ENCODE data around the gene CCDC102A. TPM values are rescaled to one million over a fixed set of nuclear protein-coding genes. Genes with fewer than 3 reads are reported as not detected.

Gene CCDC102A
- total RNA-seq, 1 experiment from 2014 or later = 4.5 TPM

DNA sequence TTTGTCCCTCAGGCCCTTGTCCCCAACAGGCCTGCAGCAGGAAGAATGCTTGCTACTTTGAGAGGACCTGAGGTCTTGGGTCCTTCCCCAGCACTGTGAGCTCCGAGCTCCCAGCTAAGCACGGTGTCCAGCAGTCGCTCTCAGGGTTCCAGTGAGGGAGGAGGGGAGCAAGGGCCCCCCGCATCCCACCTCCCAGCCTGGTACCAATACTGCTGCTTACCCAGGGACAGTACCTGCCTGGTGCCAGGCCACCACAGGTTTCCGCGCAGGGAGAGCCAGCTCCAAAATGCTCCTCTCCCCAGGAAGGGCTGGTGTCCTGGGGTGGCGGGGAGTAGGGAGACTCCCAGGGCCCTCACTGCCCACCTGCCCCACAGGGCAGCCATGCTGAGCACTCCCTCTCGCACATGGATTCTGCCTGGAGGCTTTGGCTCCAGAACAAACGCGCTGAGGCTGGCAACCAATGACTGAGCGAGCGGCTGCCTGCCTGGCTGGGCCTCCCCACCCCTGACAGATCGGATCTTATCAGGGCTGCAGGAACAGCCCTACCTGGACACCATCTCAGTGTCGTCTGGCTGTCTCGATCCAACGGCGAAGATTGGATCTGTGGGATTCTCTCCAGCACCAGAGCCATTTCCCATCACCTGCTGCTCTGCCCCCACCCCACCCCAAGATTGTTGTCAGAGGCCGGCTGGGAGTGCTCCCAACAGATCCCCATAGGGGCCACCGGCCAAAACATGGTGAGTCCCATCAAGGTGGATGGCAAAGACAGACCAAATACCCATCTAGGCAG is 52.5 kb downstream of the CCDC102A start:
- Histone ChIP-seq H3K79me2 (ENCODE audit: insufficient read depth, low read length) (no peaks in the 10 kb centered on the region), H3K4me2 (ENCODE audit: low read length) (no peak overlapping the region), H3K9me3 (ENCODE audit: control insufficient read depth in 1 of 2, insufficient read depth in 1 of 2, low read depth in 1 of 2, low read length in 2 of 2) (no peaks in the 10 kb centered on the region), H3K27ac (ENCODE audit: low read depth, low read length) (no peak overlapping the region), H3K4me1 (ENCODE audit: control insufficient read depth in 1 of 2, insufficient read depth in 2 of 2, low read length in 2 of 2) (peaks cover 8 to 35% of the 10 kb centered on the region in 2 experiments), H3K4me3 (replicated peaks in 1 of 2; ENCODE audit: low read depth in 1 of 2, low read length in 2 of 2) (no peak overlapping the region), H3K27me3 (ENCODE audit: insufficient read depth, low read length) (no peaks in the 10 kb centered on the region), H3K36me3 (ENCODE audit: control insufficient read depth in 1 of 2, insufficient read depth in 2 of 2, low read length in 2 of 2) (no peaks in the 10 kb centered on the region), H3K9ac (ENCODE audit: low read length) (no peak overlapping the region), H3K9me2 (ENCODE audit: insufficient read depth) (no peaks in the 10 kb centered on the region), H2AFZ (ENCODE audit: low read depth, low read length, poor library complexity, severe bottlenecking) (no peak overlapping the region), H4K20me1 (ENCODE audit: insufficient read depth) (no peaks in the 10 kb centered on the region)
- ChIA-PET RAD21 (ENCODE audit: low non-redundant PET in 1 of 2, low total read pairs in 2 of 2, uncharacterized antibody in 2 of 2, unreplicated experiment in 2 of 2) (no interaction called here), CTCF (no interaction called here), POLR2A (interaction anchor here (1.6 kb wide), 1 partner anchor 14 kb away, joined by 3 read pairs; no protein-coding TSS in a partner anchor)
- no peak for DNase-seq (ENCODE audit: low read depth, low spot score)
- TF ChIP-seq FOSL1 (IDR thresholded peaks at IDR 0.05; ENCODE audit: low read depth) (no peak), EZH2phosphoT487 (IDR thresholded peaks at IDR 0.05; ENCODE audit: borderline replicate concordance) (no peak), POLR2A (IDR thresholded peaks at IDR 0.05; ENCODE audit: borderline replicate concordance, extremely low read depth, insufficient read depth, insufficient read length) (no peak), ZFX (IDR thresholded peaks at IDR 0.05) (no peak), EGR1 (IDR thresholded peaks at IDR 0.05; ENCODE audit: low read depth) (no peak), SRF (IDR thresholded peaks at IDR 0.05; ENCODE audit: low read depth) (no peak), SP1 (IDR thresholded peaks at IDR 0.05; ENCODE audit: low read depth) (no peak), EZH2 (IDR thresholded peaks at IDR 0.05) (no peak)
- BruUV-seq (replicated peaks) = no TSS peak
- no peak for ATAC-seq
- intact Hi-C loops (cut with micrococcal nuclease) = no loop called here

DNA sequence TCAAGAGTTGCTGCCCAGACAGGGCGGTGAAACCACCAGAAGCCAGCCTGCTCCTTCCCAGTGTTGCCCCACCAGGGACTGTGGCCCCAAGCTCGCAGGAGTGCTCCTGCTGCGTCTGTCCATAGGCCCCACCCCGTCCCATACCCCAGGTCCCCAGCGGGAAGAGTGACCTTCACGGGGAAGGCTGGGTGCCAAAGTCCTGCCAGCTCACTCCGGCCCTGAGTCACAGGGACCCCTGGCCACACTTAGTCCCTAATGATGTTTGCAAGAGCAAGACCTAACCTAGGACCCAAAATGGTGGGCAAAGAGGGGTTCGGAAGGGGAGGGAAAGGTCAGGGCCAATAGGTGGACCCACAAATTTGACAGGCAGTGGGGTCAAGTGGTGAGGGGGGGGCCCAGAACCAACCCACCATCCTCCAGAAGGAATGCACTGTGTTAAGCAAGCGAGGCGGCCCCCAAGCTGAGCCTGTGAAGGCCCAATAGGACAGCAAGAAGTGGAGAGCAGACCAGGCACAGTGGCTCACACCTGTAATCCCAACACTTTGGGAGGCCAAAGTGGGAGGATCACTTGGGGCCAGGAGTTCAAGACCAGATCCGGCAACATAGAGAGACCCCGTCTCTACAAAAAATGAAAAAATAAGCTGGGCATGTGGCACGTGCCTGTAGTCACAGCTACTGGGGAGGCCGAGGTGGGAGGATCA is 53.4 kb downstream of the CCDC102A start:
- Histone ChIP-seq H3K9ac (ENCODE audit: low read length) (no peak overlapping the region), H3K4me2 (ENCODE audit: low read length) (no peak overlapping the region), H3K9me2 (ENCODE audit: insufficient read depth) (no peaks in the 10 kb centered on the region), H3K79me2 (ENCODE audit: insufficient read depth, low read length) (no peaks in the 10 kb centered on the region), H3K27ac (ENCODE audit: low read depth, low read length) (no peak overlapping the region), H4K20me1 (ENCODE audit: insufficient read depth) (no peaks in the 10 kb centered on the region), H2AFZ (ENCODE audit: low read depth, low read length, poor library complexity, severe bottlenecking) (no peak overlapping the region), H3K4me1 (ENCODE audit: control insufficient read depth in 1 of 2, insufficient read depth in 2 of 2, low read length in 2 of 2) (peaks cover 8 to 35% of the 10 kb centered on the region in 2 experiments), H3K9me3 (ENCODE audit: control insufficient read depth in 1 of 2, insufficient read depth in 1 of 2, low read depth in 1 of 2, low read length in 2 of 2) (no peaks in the 10 kb centered on the region), H3K36me3 (ENCODE audit: control insufficient read depth in 1 of 2, insufficient read depth in 2 of 2, low read length in 2 of 2) (no peaks in the 10 kb centered on the region), H3K4me3 (replicated peaks in 1 of 2; ENCODE audit: low read depth in 1 of 2, low read length in 2 of 2) (no peak overlapping the region), H3K27me3 (ENCODE audit: insufficient read depth, low read length) (no peaks in the 10 kb centered on the region)
- ChIA-PET POLR2A (no interaction called here), CTCF (no interaction called here), RAD21 (ENCODE audit: low non-redundant PET in 1 of 2, low total read pairs in 2 of 2, uncharacterized antibody in 2 of 2, unreplicated experiment in 2 of 2) (no interaction called here)
- no peak for DNase-seq (ENCODE audit: low read depth, low spot score)
- ATAC-seq = no peak
- intact Hi-C loops (cut with micrococcal nuclease) = no loop called here
- BruUV-seq (replicated peaks) = no TSS peak
- TF ChIP-seq, protein P1, sequence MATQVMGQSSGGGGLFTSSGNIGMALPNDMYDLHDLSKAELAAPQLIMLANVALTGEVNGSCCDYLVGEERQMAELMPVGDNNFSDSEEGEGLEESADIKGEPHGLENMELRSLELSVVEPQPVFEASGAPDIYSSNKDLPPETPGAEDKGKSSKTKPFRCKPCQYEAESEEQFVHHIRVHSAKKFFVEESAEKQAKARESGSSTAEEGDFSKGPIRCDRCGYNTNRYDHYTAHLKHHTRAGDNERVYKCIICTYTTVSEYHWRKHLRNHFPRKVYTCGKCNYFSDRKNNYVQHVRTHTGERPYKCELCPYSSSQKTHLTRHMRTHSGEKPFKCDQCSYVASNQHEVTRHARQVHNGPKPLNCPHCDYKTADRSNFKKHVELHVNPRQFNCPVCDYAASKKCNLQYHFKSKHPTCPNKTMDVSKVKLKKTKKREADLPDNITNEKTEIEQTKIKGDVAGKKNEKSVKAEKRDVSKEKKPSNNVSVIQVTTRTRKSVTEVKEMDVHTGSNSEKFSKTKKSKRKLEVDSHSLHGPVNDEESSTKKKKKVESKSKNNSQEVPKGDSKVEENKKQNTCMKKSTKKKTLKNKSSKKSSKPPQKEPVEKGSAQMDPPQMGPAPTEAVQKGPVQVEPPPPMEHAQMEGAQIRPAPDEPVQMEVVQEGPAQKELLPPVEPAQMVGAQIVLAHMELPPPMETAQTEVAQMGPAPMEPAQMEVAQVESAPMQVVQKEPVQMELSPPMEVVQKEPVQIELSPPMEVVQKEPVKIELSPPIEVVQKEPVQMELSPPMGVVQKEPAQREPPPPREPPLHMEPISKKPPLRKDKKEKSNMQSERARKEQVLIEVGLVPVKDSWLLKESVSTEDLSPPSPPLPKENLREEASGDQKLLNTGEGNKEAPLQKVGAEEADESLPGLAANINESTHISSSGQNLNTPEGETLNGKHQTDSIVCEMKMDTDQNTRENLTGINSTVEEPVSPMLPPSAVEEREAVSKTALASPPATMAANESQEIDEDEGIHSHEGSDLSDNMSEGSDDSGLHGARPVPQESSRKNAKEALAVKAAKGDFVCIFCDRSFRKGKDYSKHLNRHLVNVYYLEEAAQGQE (IDR thresholded peaks at IDR 0.05; ENCODE audit: low read depth) = no peak
- TF ChIP-seq FOSL1 (IDR thresholded peaks at IDR 0.05; ENCODE audit: low read depth) (no peak), ZFX (IDR thresholded peaks at IDR 0.05) (no peak), TCF7L2 (IDR thresholded peaks at IDR 0.05; ENCODE audit: borderline replicate concordance, extremely low read depth, insufficient read depth, insufficient read length) (no peak), SP1 (IDR thresholded peaks at IDR 0.05; ENCODE audit: low read depth) (no peak), ZNF274 (IDR thresholded peaks at IDR 0.05; ENCODE audit: low read depth, low read length) (no peak), CBX3 (IDR thresholded peaks at IDR 0.05; ENCODE audit: low read depth) (no peak)
- TF ChIP-seq, protein P2, sequence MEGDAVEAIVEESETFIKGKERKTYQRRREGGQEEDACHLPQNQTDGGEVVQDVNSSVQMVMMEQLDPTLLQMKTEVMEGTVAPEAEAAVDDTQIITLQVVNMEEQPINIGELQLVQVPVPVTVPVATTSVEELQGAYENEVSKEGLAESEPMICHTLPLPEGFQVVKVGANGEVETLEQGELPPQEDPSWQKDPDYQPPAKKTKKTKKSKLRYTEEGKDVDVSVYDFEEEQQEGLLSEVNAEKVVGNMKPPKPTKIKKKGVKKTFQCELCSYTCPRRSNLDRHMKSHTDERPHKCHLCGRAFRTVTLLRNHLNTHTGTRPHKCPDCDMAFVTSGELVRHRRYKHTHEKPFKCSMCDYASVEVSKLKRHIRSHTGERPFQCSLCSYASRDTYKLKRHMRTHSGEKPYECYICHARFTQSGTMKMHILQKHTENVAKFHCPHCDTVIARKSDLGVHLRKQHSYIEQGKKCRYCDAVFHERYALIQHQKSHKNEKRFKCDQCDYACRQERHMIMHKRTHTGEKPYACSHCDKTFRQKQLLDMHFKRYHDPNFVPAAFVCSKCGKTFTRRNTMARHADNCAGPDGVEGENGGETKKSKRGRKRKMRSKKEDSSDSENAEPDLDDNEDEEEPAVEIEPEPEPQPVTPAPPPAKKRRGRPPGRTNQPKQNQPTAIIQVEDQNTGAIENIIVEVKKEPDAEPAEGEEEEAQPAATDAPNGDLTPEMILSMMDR (IDR thresholded peaks at IDR 0.05 in 2 of 3, conservative IDR thresholded peaks at IDR 0.05 in 1 of 3; ENCODE audit: borderline replicate concordance in 1 of 3, insufficient read depth in 1 of 3, low read depth in 2 of 3, low read length in 2 of 3) = no peak
- TF ChIP-seq, protein P3, sequence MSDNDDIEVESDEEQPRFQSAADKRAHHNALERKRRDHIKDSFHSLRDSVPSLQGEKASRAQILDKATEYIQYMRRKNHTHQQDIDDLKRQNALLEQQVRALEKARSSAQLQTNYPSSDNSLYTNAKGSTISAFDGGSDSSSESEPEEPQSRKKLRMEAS (IDR thresholded peaks at IDR 0.05) = no peak

Measured in HCT116 (cell line).